RWPE2 (cell line): Measurements from ENCODE around the gene NATD1.
"Not testable (repeated sequence)": the region's sequence is repeated elsewhere in the genome, so short reads cannot be mapped to it uniquely, and the experiment has no call there.

ENCODE experiments used
- ATAC-seq: fragments of 200-7000 bp; cut with Tn5 transposase; 3 replicates; pipeline ENCODE4 v1.9.1; 2021; ENCODE audit warnings: low read depth
- DNase-seq: peaks from one replicate; pipeline ENCODE4 v3.0.0-alpha.2; 2020; ENCODE audit warnings: low spot score
- H3K27ac ChIP-seq: fragments of 450-650 bp; 2 replicates; pipeline ENCODE4 v1.5.1; 2017; ENCODE audit warnings: mild to moderate bottlenecking; ENCODE audit not compliant: poor library complexity, severe bottlenecking
- H3K27me3 ChIP-seq: fragments of 250-450 bp; sonication (Bioruptor Pico); 2 replicates; pipeline ENCODE4 v1.5.1; 2021; ENCODE audit warnings: mild to moderate bottlenecking, moderate library complexity; ENCODE audit not compliant: insufficient read depth, poor library complexity, severe bottlenecking
- H3K36me3 ChIP-seq: fragments of 250-450 bp; sonication (Bioruptor Pico); 2 replicates; pipeline ENCODE4 v1.5.1; 2020; ENCODE audit warnings: low read depth, mild to moderate bottlenecking, moderate library complexity
- H3K4me1 ChIP-seq: fragments of 250-450 bp; sonication (Bioruptor Pico); 2 replicates; pipeline ENCODE4 v1.5.1; 2021; ENCODE audit warnings: mild to moderate bottlenecking, moderate library complexity; ENCODE audit not compliant: insufficient read depth, poor library complexity, severe bottlenecking
- H3K4me3 ChIP-seq: fragments of 250-450 bp; sonication (Bioruptor Pico); 2 replicates; pipeline ENCODE4 v1.5.1; 2021; ENCODE audit warnings: mild to moderate bottlenecking, moderate library complexity; ENCODE audit not compliant: severe bottlenecking
- H3K9me3 ChIP-seq: fragments of 250-450 bp; sonication (Bioruptor Pico); 2 replicates; pipeline ENCODE4 v1.5.1; 2021; ENCODE audit warnings: mild to moderate bottlenecking, moderate library complexity; ENCODE audit not compliant: severe bottlenecking
- CTCF ChIP-seq: fragments of 450-650 bp; IDR thresholded peaks from one replicate; pipeline ENCODE4 v1.5.1; 2017; ENCODE audit warnings: mild to moderate bottlenecking, moderate library complexity; ENCODE audit not compliant: poor library complexity, severe bottlenecking

The NATD1 gene

GRCh38 chr17:21228111-21228510 lies 25.1 kb downstream of the NATD1 start:
- H3K9me3 ChIP-seq = no peaks in the 10 kb centered on the region
- H3K36me3 ChIP-seq = no peaks in the 10 kb centered on the region
- DNase-seq = no peak
- TF ChIP-seq CTCF = no peak
- ATAC-seq = peak; percentile 43; the same call in 2 of the 3 replicates
- no peak overlapping the region for H3K4me3 ChIP-seq
- no peaks in the 10 kb centered on the region for H3K4me1 ChIP-seq
- no peak overlapping the region for H3K27ac ChIP-seq
- no peaks in the 10 kb centered on the region for H3K27me3 ChIP-seq

GRCh38 chr17:21227277-21227676 lies 25.9 kb downstream of the NATD1 start:
- H3K27me3 ChIP-seq, DNase-seq, H3K36me3 ChIP-seq, H3K9me3 ChIP-seq, H3K4me3 ChIP-seq, ATAC-seq, H3K4me1 ChIP-seq, H3K27ac ChIP-seq: not testable (repeated sequence)

- Histone ChIP-seq H3K4me1 (no peaks in the 10 kb centered on the region), H3K36me3 (peaks cover 9% of the 10 kb centered on the region; the same call in 1 of the 2 replicates), H3K27ac (no peak overlapping the region), H3K4me3 (no peak overlapping the region), H3K9me3 (no peaks in the 10 kb centered on the region), H3K27me3 (no peaks in the 10 kb centered on the region)
- ATAC-seq (0 out of 3 replicates have a peak, but pooled peaks have one; percentile 19), DNase-seq (no peak)
- TF ChIP-seq CTCF = no peak
Observed at GRCh38 chr17:21223086-21223485, 30.1 kb downstream of the NATD1 start.

GRCh38 chr17:21218831-21219380 lies 34.3 kb downstream of the NATD1 start:
- TF ChIP-seq CTCF = no peak
- Histone ChIP-seq H3K4me3 (no peak overlapping the region), H3K27ac (no peak overlapping the region), H3K36me3 (peaks cover 9% of the 10 kb centered on the region; the same call in 1 of the 2 replicates), H3K27me3 (no peaks in the 10 kb centered on the region), H3K9me3 (no peaks in the 10 kb centered on the region), H3K4me1 (no peaks in the 10 kb centered on the region)
- ATAC-seq (no peak), DNase-seq (no peak)

- H3K36me3 ChIP-seq = peaks cover 9% of the 10 kb centered on the region; the same call in 1 of the 2 replicates
- H3K4me3 ChIP-seq = no peak overlapping the region
- DNase-seq (no peak), ATAC-seq (no peak)
- no peak for TF ChIP-seq CTCF
- no peak overlapping the region for H3K27ac ChIP-seq
- H3K4me1 ChIP-seq = no peaks in the 10 kb centered on the region
- H3K9me3 ChIP-seq = no peaks in the 10 kb centered on the region
- H3K27me3 ChIP-seq = no peaks in the 10 kb centered on the region
Observed at GRCh38 chr17:21218101-21218500, 35.1 kb downstream of the NATD1 start.
